ENCODE data around the gene ALDH1A1.
"Not testable (repeated sequence)": the region's sequence is repeated elsewhere in the genome, so short reads cannot be mapped to it uniquely, and the experiment has no call there.

The ALDH1A1 gene

GRCh38 chr9:72945391-72945790 is 7.5 kb downstream of the ALDH1A1 start:
- H3K36me3 Mint-ChIP-seq (ENCODE audit: low read depth): no peaks in the 10 kb centered on the region
- no peak overlapping the region for H3K4me3 Mint-ChIP-seq
- H3K27me3 Mint-ChIP-seq (ENCODE audit: low read depth, poor library complexity): peaks cover 4% of the 10 kb centered on the region
- no peak overlapping the region for H3K27ac Mint-ChIP-seq
- no peaks in the 10 kb centered on the region for H3K9me3 Mint-ChIP-seq
- TF ChIP-seq CTCF (IDR thresholded peaks at IDR 0.05): no peak
- DNase-seq: no peak
- no peaks in the 10 kb centered on the region for H3K4me1 Mint-ChIP-seq

- H3K36me3 Mint-ChIP-seq (ENCODE audit: low read depth): no peaks in the 10 kb centered on the region
- peaks cover 4% of the 10 kb centered on the region for H3K27me3 Mint-ChIP-seq (ENCODE audit: low read depth, poor library complexity)
- no peaks in the 10 kb centered on the region for H3K4me1 Mint-ChIP-seq
- H3K27ac Mint-ChIP-seq: no peak overlapping the region
- DNase-seq: no peak
- no peaks in the 10 kb centered on the region for H3K9me3 Mint-ChIP-seq
- H3K4me3 Mint-ChIP-seq: no peak overlapping the region
- TF ChIP-seq CTCF (IDR thresholded peaks at IDR 0.05): no peak
Observed at GRCh38 chr9:72943844-72944462, 8.9 kb downstream of the ALDH1A1 start.

- TF ChIP-seq CTCF (IDR thresholded peaks at IDR 0.05): no peak
- H3K36me3 Mint-ChIP-seq (ENCODE audit: low read depth): no peaks in the 10 kb centered on the region
- DNase-seq: no peak
- no peaks in the 10 kb centered on the region for H3K9me3 Mint-ChIP-seq
- no peak overlapping the region for H3K27ac Mint-ChIP-seq
- H3K4me1 Mint-ChIP-seq: no peaks in the 10 kb centered on the region
- no peak overlapping the region for H3K4me3 Mint-ChIP-seq
- H3K27me3 Mint-ChIP-seq (ENCODE audit: low read depth, poor library complexity): peaks cover 4% of the 10 kb centered on the region
Observed at GRCh38 chr9:72942451-72942850, 10.4 kb downstream of the ALDH1A1 start.

- not testable (repeated sequence) for H3K9me3 Mint-ChIP-seq; H3K27me3 Mint-ChIP-seq (ENCODE audit: low read depth, poor library complexity); H3K27ac Mint-ChIP-seq; H3K36me3 Mint-ChIP-seq (ENCODE audit: low read depth); H3K4me3 Mint-ChIP-seq; H3K4me1 Mint-ChIP-seq; DNase-seq
Observed at GRCh38 chr9:72939581-72939980, 13.3 kb downstream of the ALDH1A1 start.

- Mint-ChIP-seq H3K27me3 (ENCODE audit: low read depth, poor library complexity) (no peaks in the 10 kb centered on the region), H3K9me3 (no peaks in the 10 kb centered on the region), H3K4me1 (peaks cover 9% of the 10 kb centered on the region), H3K36me3 (ENCODE audit: low read depth) (no peaks in the 10 kb centered on the region), H3K4me3 (no peak overlapping the region), H3K27ac (no peak overlapping the region)
- no peak for TF ChIP-seq CTCF (IDR thresholded peaks at IDR 0.05)
- DNase-seq: no peak
Observed at GRCh38 chr9:72937545-72937944, 15.3 kb downstream of the ALDH1A1 start.

- no peak for DNase-seq
- no peaks in the 10 kb centered on the region for H3K9me3 Mint-ChIP-seq
- H3K27me3 Mint-ChIP-seq (ENCODE audit: low read depth, poor library complexity): no peaks in the 10 kb centered on the region
- no peak overlapping the region for H3K4me3 Mint-ChIP-seq
- no peak overlapping the region for H3K27ac Mint-ChIP-seq
- no peaks in the 10 kb centered on the region for H3K36me3 Mint-ChIP-seq (ENCODE audit: low read depth)
- no peak for TF ChIP-seq CTCF (IDR thresholded peaks at IDR 0.05)
- H3K4me1 Mint-ChIP-seq: peaks cover 9% of the 10 kb centered on the region
Observed at GRCh38 chr9:72936679-72937078, 16.2 kb downstream of the ALDH1A1 start.
